K562 (cell line): Measurements from ENCODE around the gene GCH1. TPM values are rescaled to one million over a fixed set of nuclear protein-coding genes. Genes with fewer than 3 reads are reported as not detected.
A peak's percentile ranks its signal among the peaks of the same experiment; 100 is the strongest.

Experiments
- BCL6 ChIP-seq: fragments of 250-450 bp; sonication (Bioruptor Pico); IDR thresholded peaks from 2 replicates; pipeline ENCODE4 v1.4.0; 2020
- DNMT1 ChIP-seq: fragments of 450-650 bp; IDR thresholded peaks from 2 replicates; pipeline ENCODE4 v1.6.1; 2016; ENCODE audit warnings: antibody characterized with exemption, mild to moderate bottlenecking
- FOSL1 ChIP-seq: fragments of 200-800 bp; sonication (Bioruptor generic); conservative IDR thresholded peaks from 2 replicates; pipeline ENCODE4 v1.6.1; 2016; ENCODE audit warnings: missing genetic modification characterization, missing compliant biosample characterization
- FOXP1 ChIP-seq: sonication (generic); formaldehyde crosslinking; IDR thresholded peaks from 2 replicates; pipeline ENCODE4 v1.8.0; 2022; ENCODE audit warnings: mild to moderate bottlenecking, missing genetic modification reagents
- GABPA ChIP-seq: fragments of 200-800 bp; sonication (Bioruptor generic); conservative IDR thresholded peaks from 2 replicates; pipeline ENCODE4 v1.6.1; 2016; ENCODE audit warnings: low read depth, missing genetic modification characterization, missing compliant biosample characterization
- GTF2E2 ChIP-seq: fragments of 200-800 bp; sonication (Bioruptor generic); IDR thresholded peaks from 2 replicates; pipeline ENCODE4 v1.6.1; 2016; ENCODE audit warnings: missing genetic modification characterization, missing compliant biosample characterization
- MAFG ChIP-seq: fragments of 450-650 bp; conservative IDR thresholded peaks from 2 replicates; pipeline ENCODE4 v1.6.1; 2016; ENCODE audit warnings: missing genetic modification characterization, missing compliant biosample characterization
- MITF ChIP-seq: IDR thresholded peaks from 2 replicates; pipeline ENCODE4 v1.6.1; 2014; ENCODE audit warnings: antibody characterized with exemption
- PCBP2 ChIP-seq: fragments of 200-400 bp; formaldehyde crosslinking; IDR thresholded peaks from 2 replicates; pipeline ENCODE4 v1.6.1; 2018; ENCODE audit warnings: low read length, low read depth, mild to moderate bottlenecking, moderate library complexity; ENCODE audit not compliant: poor library complexity, severe bottlenecking
- RBM14 ChIP-seq: fragments of 200-400 bp; formaldehyde crosslinking; IDR thresholded peaks from 2 replicates; pipeline ENCODE4 v1.6.1; 2018; ENCODE audit warnings: low read depth, mild to moderate bottlenecking, low read length, moderate library complexity, borderline replicate concordance; ENCODE audit not compliant: insufficient read depth
- RFX1 ChIP-seq: fragments of 450-650 bp; IDR thresholded peaks from 2 replicates; pipeline ENCODE4 v1.6.1; 2016; ENCODE audit warnings: mild to moderate bottlenecking, moderate library complexity
- SIRT6 ChIP-seq: IDR thresholded peaks from one replicate; pipeline ENCODE4 v1.6.1; 2012; ENCODE audit warnings: low read depth, mild to moderate bottlenecking, control low read depth, inconsistent platforms, low read length, moderate library complexity
- SMARCE1 ChIP-seq: fragments of 450-650 bp; IDR thresholded peaks from 2 replicates; pipeline ENCODE4 v1.7.1; 2016; ENCODE audit warnings: mild to moderate bottlenecking
- ZNF165 ChIP-seq: fragments of 250-450 bp; sonication (Bioruptor Pico); IDR thresholded peaks from 2 replicates; pipeline ENCODE4 v1.4.0; 2020; ENCODE audit warnings: borderline replicate concordance
- ZNF263 ChIP-seq: sonication (generic); formaldehyde crosslinking; IDR thresholded peaks from 2 replicates; pipeline ENCODE4 v1.8.0; 2022; ENCODE audit warnings: mild to moderate bottlenecking, missing genetic modification reagents, borderline replicate concordance
- ZNF584 ChIP-seq: fragments of 200-800 bp; sonication (Bioruptor generic); IDR thresholded peaks from 2 replicates; pipeline ENCODE4 v1.6.1; 2016; ENCODE audit warnings: low read depth, mild to moderate bottlenecking, missing genetic modification characterization, missing compliant biosample characterization
- ZNF75A ChIP-seq: fragments of 450-650 bp; formaldehyde crosslinking; IDR thresholded peaks from 2 replicates; pipeline ENCODE4 v1.4.0; 2020; ENCODE audit warnings: mild to moderate bottlenecking
- polyA plus RNA-seq, 8 experiments: library from polyadenylated mRNA; depleted of rRNA in 4 of 8; stranded (reverse) in 5 of 8; unstranded in 3 of 8; fragments of >200 nt; fragmentation: Nextera tagmentation in 2 of 8; fragmentation: Illumina TruSeq in 1 of 8; extraction: Ambion mirVana in 2 of 8; extraction: Trizol in 1 of 8; gene quantifications; 2 replicates each; pipeline versions ENCODE4 v1.2.1 to v1.2.3, GENCODE V29; 2011 to 2014; ENCODE audit warnings: inconsistent platforms in 1 of 8, missing spikeins in 1 of 8
- total RNA-seq, 7 experiments: library from RNA; depleted of rRNA in 6 of 7; stranded (reverse); fragments of >200 nt in 6 of 7; fragmentation: Illumina TruSeq in 2 of 7; extraction: Trizol in 2 of 7; gene quantifications; 2 replicates each; pipeline versions ENCODE4 v1.2.1 to v1.2.3, GENCODE V29; 2011 to 2021; ENCODE audit warnings: low replicate concordance in 1 of 7

The GCH1 gene
- total and polyA plus RNA-seq, 9 of the 15 experiments (the other 6 are each of a cell fraction or from before 2014, with no cell fraction given): 3.9 to 13.1 (median 6.5) TPM

GRCh38 chr14:54818201-54819133, 84.2 kb downstream of the GCH1 start (continued):
- TF ChIP-seq GTF2E2 (no peak), ZNF584 (CRISPR knock-in tag) (peak; percentile 32; the same call in 1 of the 2 replicates), ZNF165 (CRISPR knock-in tag) (no peak), SIRT6 (no peak), GABPA (no peak), SMARCE1 (peak; percentile 58; the same call in 1 of the 2 replicates), FOXP1 (no peak), MAFG (no peak), RBM14 (no peak), DNMT1 (no peak), ZNF263 (no peak), MITF (no peak), ZNF75A (CRISPR knock-in tag) (no peak), RFX1 (peak; percentile 15; the same call in 1 of the 2 replicates), BCL6 (CRISPR knock-in tag) (no peak), FOSL1 (peak; percentile 87), PCBP2 (no peak)
